Measurements from ENCODE around the gene FYCO1. TPM values are rescaled to one million over a fixed set of nuclear protein-coding genes. Genes with fewer than 3 reads are reported as not detected.

FYCO1 gene
- total and polyA plus RNA-seq, 2 of the 8 experiments (the other 6 are each of a cell fraction or from before 2014, with no cell fraction given) = 4.8 to 10.8 TPM

DNA sequence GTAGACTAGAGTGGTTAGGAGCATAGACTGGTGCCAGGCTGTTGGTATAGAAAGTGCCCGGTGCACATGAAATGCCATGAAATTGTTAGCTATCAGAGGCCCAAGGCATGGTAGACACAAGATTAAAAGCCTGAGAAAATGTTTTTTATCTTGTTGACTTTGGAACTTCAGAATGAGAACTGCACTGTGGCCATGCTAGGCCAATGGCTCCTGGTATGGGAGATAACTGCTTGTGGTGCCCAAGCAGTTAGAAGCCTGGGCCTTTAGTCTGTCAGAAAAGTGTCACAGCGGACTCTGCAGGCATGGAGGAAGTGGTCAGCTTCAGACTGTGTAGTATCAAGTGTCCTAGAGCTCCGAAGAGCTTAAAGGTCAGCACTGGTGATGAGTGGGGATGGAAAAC is 11.9 kb downstream of the FYCO1 start (continued):
- no peak for TF ChIP-seq NANOG (IDR thresholded peaks at IDR 0.05; ENCODE audit: insufficient read depth, low read depth, low read length, poor library complexity, severe bottlenecking)
